D721Med (cell line): Measurements from ENCODE around the gene TCF4.

Experiments used
- DNase-seq: peaks from one replicate; pipeline ENCODE4 v3.0.0; 2011; ENCODE audit warnings: low spot score; ENCODE audit not compliant: insufficient read length
- FAIRE-seq: peaks from 2 replicates; lab custom pipeline; 2011; peaks lifted over from hg19 to GRCh38; lab: Jason Lieb, UNC
- CTCF ChIP-seq: IDR thresholded peaks from 2 replicates; pipeline ENCODE4 v1.5.1; 2012; ENCODE audit warnings: mild to moderate bottlenecking, control low read depth; ENCODE audit not compliant: insufficient read depth; ENCODE audit errors: missing control alignments

Gene TCF4

GRCh38 chr18:55587418-55588110, 428 bp downstream of the TCF4 start:
- FAIRE-seq (no peak), DNase-seq (peak; percentile 42)
- TF ChIP-seq CTCF = no peak

GRCh38 chr18:55585920-55586561, 2.0 kb downstream of the TCF4 start:
- peak; percentile 100 for FAIRE-seq
- TF ChIP-seq CTCF = no peak
- no peak for DNase-seq

- TF ChIP-seq CTCF = no peak
- FAIRE-seq = no peak
- DNase-seq = no peak
Measured at GRCh38 chr18:55585065-55585919, 2.7 kb downstream of the TCF4 start.

GRCh38 chr18:55584201-55584600, 3.8 kb downstream of the TCF4 start:
- TF ChIP-seq CTCF = no peak
- DNase-seq (no peak), FAIRE-seq (no peak)

GRCh38 chr18:55582325-55582724, 5.7 kb downstream of the TCF4 start:
- FAIRE-seq (no peak), DNase-seq (no peak)
- no peak for TF ChIP-seq CTCF

- TF ChIP-seq CTCF = no peak
- DNase-seq = no peak
- no peak for FAIRE-seq
Measured at GRCh38 chr18:55579501-55580270, 8.3 kb downstream of the TCF4 start.
